A549 treated with dexamethasone at 1 μM for 4 hours (cell line): ENCODE data around the gene TAS2R8. TPM values are rescaled to one million over a fixed set of nuclear protein-coding genes. Genes with fewer than 3 reads are reported as not detected.

Experiments used
- total RNA-seq: library from RNA; stranded (reverse); fragments of 200-300 nt; extraction: Qiagen RNA extraction; gene quantifications from 5 replicates; pipeline ENCODE4 v1.2.3, GENCODE V29; 2022

Gene TAS2R8, protein sequence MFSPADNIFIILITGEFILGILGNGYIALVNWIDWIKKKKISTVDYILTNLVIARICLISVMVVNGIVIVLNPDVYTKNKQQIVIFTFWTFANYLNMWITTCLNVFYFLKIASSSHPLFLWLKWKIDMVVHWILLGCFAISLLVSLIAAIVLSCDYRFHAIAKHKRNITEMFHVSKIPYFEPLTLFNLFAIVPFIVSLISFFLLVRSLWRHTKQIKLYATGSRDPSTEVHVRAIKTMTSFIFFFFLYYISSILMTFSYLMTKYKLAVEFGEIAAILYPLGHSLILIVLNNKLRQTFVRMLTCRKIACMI
- not detected in 5 replicates for total RNA-seq

DNA sequence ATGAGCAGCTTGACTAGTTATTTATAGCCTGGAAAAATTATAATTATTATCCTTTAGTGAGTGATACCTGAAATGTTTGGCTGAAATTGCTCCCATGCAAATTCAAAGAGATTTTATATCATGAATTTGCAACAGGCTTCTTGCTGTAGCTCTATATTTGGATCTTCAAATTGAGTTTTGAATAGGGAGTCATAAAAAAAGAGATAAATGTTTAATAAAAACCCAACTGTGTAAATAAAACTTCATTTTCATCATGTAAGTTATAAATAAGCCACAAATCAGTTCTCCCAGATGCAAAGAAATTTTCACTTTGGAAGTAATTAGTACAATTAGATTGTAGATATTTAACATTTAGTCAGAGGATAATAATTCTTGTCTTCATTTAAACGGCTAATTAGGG, at the start of gene TAS2R8:
TSS of gene TAS2R8 (minus strand) at position 101 of the 400 bp plus-strand sequence. CDS start 306 bp downstream, outside the sequence.

DNA sequence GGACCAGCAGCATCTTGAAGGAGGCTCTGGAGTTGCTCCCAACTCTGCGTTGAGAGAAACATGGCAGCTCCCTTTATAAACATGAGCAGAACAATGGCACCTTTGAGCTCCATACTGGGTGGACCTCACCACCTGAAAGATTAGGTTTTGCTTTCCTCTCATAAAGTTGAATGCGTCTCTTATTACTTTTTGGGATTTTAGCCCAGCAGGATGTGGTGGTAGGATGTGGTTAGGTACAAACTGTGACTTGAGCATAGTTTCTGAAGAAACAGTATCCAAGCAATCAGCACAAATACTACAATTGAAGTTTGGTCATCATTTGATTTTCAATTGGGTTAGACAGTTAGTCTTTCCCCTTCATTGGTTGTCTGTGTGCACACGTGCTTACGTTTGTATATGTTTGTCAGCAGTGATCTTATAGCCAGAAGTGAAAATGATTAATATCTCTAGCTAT, 42.4 kb upstream of the TAS2R8 start, which contains the start of gene PRR4:
TSS of gene PRR4 (minus strand) at position 51 of the 454 bp plus-strand sequence. CDS start at position 13, 38 bp downstream.

DNA sequence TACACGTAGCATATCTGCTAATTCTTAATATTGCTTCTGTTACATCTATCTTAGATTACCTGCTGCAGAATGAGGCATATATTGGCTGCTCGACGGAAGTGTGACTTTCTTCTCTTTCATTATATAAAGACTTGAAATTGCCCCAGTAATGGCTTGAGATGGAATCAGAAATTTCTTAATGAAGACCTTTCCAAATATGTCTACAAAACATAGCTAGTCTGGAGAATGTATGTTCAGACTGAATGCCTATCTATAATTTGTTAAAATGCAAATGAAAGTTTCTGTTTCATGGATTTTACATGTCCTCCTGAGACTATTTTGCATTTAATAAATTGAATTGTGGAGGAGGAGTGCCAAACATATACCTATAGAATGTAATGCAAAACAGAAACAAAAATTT, 19.2 kb upstream of the TAS2R8 start, which contains the start of gene TAS2R10:
TSS of gene TAS2R10 (minus strand) at position 101 of the 400 bp plus-strand sequence. CDS start at position 12, 89 bp downstream.

DNA sequence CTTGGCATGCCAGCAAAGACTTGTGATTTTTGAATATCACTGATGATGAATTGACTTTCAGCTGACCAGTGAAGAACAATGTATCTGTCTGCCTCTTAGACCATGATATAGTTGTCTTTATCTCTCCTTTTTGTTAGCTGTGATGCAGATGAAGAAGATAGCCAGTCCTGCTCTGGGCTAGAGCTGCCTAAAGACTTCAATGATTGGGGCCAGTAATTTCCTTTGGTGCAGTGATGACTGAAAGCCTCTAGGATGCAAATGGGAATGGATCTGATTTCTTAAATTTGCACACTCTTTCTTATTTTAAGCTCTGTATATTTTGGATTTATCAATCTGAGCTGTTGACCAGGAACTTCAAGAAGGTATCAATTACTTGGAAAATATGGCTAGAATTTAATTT, 3.0 kb upstream of the TAS2R8 start, which contains the start of gene TAS2R9:
TSS of gene TAS2R9 (minus strand) at position 101 of the 400 bp plus-strand sequence. CDS start at position 8, 93 bp downstream.

DNA sequence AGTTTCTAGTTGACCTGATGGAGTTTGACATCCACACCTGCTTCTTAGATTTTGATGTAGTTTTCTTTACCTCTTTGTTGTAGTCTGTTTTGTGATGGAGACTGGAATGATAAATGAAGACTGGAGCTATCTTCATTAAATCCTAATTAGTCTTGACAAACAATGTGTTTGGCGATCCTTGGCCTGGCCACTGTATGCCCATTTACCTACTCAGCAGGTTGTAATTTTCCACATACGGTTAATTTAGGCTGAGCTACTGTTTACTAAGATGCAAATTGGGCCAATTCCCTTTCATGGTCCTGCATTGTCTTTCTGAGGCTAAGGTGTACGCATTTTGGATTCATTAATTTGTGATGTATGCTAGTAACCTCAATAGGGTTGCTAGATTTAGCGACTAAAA, 4.5 kb downstream of the TAS2R8 start, which contains the start of gene TAS2R7:
TSS of gene TAS2R7 (minus strand) at position 41 of the 400 bp plus-strand sequence. CDS start 57 bp downstream, outside the sequence.

Other genes starting within 250 kb of the TAS2R8 start
- 40.4 to 75.6 TPM (median 46.4 TPM) in 5 replicates for gene MAGOHB, start 193.7 kb downstream of the TAS2R8 start, total RNA-seq
- gene STYK1, start 133.2 kb downstream of the TAS2R8 start, total RNA-seq: 0.11 to 0.51 TPM (median 0.20 TPM) in 5 replicates
- 248 to 287 TPM (median 273 TPM) in 5 replicates for gene YBX3, start 84.0 kb downstream of the TAS2R8 start, total RNA-seq
- not detected in 5 replicates for gene TAS2R7, start 4.7 kb downstream of the TAS2R8 start, total RNA-seq
- gene TAS2R9, start 2.9 kb upstream of the TAS2R8 start, total RNA-seq: not detected in 5 replicates
- gene TAS2R10, start 19.1 kb upstream of the TAS2R8 start, total RNA-seq: 0.11 to 0.13 TPM in 2 of 5 replicates, not detected in the others
- 1.1 to 3.9 TPM (median 3.0 TPM) in 5 replicates for gene PRR4, start 42.2 kb upstream of the TAS2R8 start, total RNA-seq
- 1.8 to 3.2 TPM (median 2.4 TPM) in 5 replicates for gene PRH1, start 77.0 kb upstream of the TAS2R8 start, total RNA-seq
- gene TAS2R13, start 102.3 kb upstream of the TAS2R8 start, total RNA-seq: not detected in 5 replicates
- 0.26 to 0.27 TPM in 2 of 5 replicates, not detected in the others for gene PRH2, start 122.0 kb upstream of the TAS2R8 start, total RNA-seq
- gene TAS2R14, start 132.0 kb upstream of the TAS2R8 start, total RNA-seq: 0.28 to 0.62 TPM (median 0.55 TPM) in 5 replicates
- gene TAS2R50, start 179.6 kb upstream of the TAS2R8 start, total RNA-seq: not detected in 5 replicates
- gene TAS2R20, start 191.0 kb upstream of the TAS2R8 start, total RNA-seq: 0.06 to 0.12 TPM (median 0.11 TPM) in 3 of 5 replicates, not detected in the others
- 0.09 to 0.15 TPM in 2 of 5 replicates, not detected in the others for gene TAS2R19, start 215.3 kb upstream of the TAS2R8 start, total RNA-seq
- 0.08 to 0.27 TPM (median 0.11 TPM) in 4 of 5 replicates, not detected in the other for gene TAS2R31, start 224.1 kb upstream of the TAS2R8 start, total RNA-seq